Osteocyte (in vitro differentiated cells): Measurements from ENCODE around the gene MSX1. TPM values are rescaled to one million over a fixed set of nuclear protein-coding genes. Genes with fewer than 3 reads are reported as not detected.

ENCODE experiments used
- DNase-seq: peaks from one replicate; pipeline ENCODE4 v3.0.0; 2021; ENCODE audit warnings: mixed read lengths; ENCODE audit not compliant: unreplicated experiment; ENCODE audit errors: extremely low spot score
- H3K27ac Mint-ChIP-seq: one replicate; pipeline ENCODE4 v1.8.0; 2021; ENCODE audit warnings: mild to moderate bottlenecking, mixed read lengths; ENCODE audit not compliant: unreplicated experiment
- H3K27me3 Mint-ChIP-seq: one replicate; pipeline ENCODE4 v1.8.0; 2021; ENCODE audit warnings: mixed read lengths; ENCODE audit not compliant: unreplicated experiment
- H3K36me3 Mint-ChIP-seq: one replicate; pipeline ENCODE4 v1.8.0; 2021; ENCODE audit warnings: mixed read lengths; ENCODE audit not compliant: unreplicated experiment
- H3K4me1 Mint-ChIP-seq: one replicate; pipeline ENCODE4 v1.8.0; 2021; ENCODE audit warnings: mixed read lengths; ENCODE audit not compliant: unreplicated experiment
- H3K4me3 Mint-ChIP-seq: one replicate; pipeline ENCODE4 v1.8.0; 2021; ENCODE audit warnings: mild to moderate bottlenecking, moderate library complexity, mixed read lengths; ENCODE audit not compliant: unreplicated experiment
- H3K9me3 Mint-ChIP-seq: one replicate; pipeline ENCODE4 v1.8.0; 2021; ENCODE audit warnings: mixed read lengths; ENCODE audit not compliant: unreplicated experiment
- total RNA-seq: library from RNA; stranded (reverse); gene quantifications from 2 replicates; pipeline ENCODE4 v1.2.1, GENCODE V29; 2021
- TF ChIP-seq, protein P1 (sequence below): fragments of 200-600 bp; sonication (generic); IDR thresholded peaks from 2 replicates; pipeline ENCODE4 v1.5.0; 2021; ENCODE audit warnings: antibody characterized with exemption, mild to moderate bottlenecking, moderate library complexity

MSX1 gene
- total RNA-seq, 1 donor from 2014 or later, result 3.5 TPM

DNA sequence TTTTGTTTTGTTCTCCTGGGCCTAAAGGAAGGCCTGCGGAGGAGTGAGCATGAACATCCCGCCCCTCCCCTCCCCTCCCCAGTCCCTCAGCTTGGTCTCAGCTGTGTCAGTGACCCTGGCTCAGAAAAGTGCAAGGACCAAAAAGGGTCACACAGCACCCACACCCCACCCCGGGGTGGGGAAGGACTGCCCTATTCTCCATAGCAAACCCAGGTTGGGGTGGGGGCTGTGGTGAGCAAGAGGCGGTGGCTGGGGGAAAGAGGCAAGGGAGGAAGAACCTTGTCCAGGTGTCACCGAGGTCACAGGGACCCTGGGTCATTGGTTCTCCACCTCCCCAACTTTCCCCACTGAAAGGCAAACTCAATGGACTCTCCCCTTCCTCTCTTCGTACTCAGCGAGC is 7.6 kb upstream of the MSX1 start:
- no peaks in the 10 kb centered on the region for H3K9me3 Mint-ChIP-seq
- H3K27ac Mint-ChIP-seq, result no peak overlapping the region
- H3K4me1 Mint-ChIP-seq, result peaks cover 22% of the 10 kb centered on the region
- peaks cover 34% of the 10 kb centered on the region for H3K27me3 Mint-ChIP-seq
- TF ChIP-seq, protein P1, sequence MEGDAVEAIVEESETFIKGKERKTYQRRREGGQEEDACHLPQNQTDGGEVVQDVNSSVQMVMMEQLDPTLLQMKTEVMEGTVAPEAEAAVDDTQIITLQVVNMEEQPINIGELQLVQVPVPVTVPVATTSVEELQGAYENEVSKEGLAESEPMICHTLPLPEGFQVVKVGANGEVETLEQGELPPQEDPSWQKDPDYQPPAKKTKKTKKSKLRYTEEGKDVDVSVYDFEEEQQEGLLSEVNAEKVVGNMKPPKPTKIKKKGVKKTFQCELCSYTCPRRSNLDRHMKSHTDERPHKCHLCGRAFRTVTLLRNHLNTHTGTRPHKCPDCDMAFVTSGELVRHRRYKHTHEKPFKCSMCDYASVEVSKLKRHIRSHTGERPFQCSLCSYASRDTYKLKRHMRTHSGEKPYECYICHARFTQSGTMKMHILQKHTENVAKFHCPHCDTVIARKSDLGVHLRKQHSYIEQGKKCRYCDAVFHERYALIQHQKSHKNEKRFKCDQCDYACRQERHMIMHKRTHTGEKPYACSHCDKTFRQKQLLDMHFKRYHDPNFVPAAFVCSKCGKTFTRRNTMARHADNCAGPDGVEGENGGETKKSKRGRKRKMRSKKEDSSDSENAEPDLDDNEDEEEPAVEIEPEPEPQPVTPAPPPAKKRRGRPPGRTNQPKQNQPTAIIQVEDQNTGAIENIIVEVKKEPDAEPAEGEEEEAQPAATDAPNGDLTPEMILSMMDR, result no peak
- no peaks in the 10 kb centered on the region for H3K36me3 Mint-ChIP-seq
- no peak for DNase-seq
- H3K4me3 Mint-ChIP-seq, result no peak overlapping the region

DNA sequence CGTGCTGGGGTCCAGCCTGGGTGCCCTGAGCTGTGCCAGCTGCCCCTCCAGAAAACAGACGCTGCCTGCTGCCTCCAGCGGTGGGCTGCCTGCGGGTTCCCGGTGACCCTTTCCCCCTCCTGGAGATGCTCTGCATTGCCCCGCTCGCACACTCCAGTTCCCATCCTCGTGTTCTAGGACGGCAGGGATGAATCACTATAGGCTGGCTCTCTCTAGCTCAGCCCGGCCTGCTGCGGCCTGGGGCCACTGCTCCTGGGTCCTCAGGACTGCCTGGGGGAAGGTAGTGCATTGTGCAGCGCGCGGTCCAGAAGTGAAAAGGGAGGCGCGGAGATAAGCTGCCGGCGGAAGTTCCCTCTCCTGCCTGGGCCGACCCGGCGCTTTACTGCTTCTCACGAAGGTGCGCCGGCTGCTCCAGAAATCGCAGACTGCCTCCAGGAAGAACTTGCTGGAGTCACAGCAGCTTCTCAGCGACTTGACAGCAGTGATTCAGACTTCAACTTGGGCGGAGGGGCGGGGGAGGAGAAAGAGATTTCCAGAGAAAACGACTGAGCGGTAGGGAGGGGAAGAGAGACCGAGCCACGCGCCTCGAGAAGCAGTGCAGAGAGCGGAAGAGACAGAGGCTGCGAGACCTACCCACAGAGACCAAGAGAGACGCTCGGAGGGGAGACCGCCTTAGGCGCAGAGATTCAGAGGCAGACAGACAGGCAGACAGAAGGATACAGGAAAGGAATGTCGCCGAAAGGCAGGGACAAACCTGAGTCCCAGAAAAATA is 6.7 kb upstream of the MSX1 start:
- H3K27me3 Mint-ChIP-seq, result peaks cover 41% of the 10 kb centered on the region
- H3K36me3 Mint-ChIP-seq, result no peaks in the 10 kb centered on the region
- H3K4me3 Mint-ChIP-seq, result peak overlapping the region; percentile 74
- H3K9me3 Mint-ChIP-seq, result no peaks in the 10 kb centered on the region
- peaks cover 27% of the 10 kb centered on the region for H3K4me1 Mint-ChIP-seq
- H3K27ac Mint-ChIP-seq, result peak overlapping the region; percentile 57
- TF ChIP-seq, protein P1, result peak; percentile 33
- no peak for DNase-seq

DNA sequence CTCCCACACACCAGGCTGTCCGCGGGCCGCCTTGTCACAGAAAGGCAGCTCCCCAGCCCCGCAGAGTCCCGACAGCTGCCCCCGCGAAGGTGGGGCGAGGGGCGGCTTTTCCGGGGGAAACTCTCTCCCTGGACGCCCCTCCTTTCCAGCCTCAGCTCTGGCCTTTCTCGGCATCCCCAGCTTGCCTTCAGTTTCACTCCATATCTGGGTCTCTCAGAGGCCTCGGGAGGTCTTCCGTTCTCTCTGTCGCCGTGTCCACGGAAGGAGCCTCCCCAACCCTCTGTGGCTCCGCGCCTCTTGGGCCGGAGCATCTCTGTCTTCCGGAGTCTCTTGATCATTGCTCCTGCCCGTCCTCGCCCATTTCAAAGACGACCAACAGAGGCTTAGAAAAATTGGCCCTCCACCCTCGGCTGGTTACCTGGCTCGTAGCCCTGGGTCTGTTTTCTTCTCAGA is 6.1 kb upstream of the MSX1 start:
- no peak for DNase-seq
- TF ChIP-seq, protein P1, result no peak
- H3K9me3 Mint-ChIP-seq, result no peaks in the 10 kb centered on the region
- no peaks in the 10 kb centered on the region for H3K36me3 Mint-ChIP-seq
- H3K27me3 Mint-ChIP-seq, result peaks cover 46% of the 10 kb centered on the region
- H3K4me3 Mint-ChIP-seq, result peak overlapping the region; percentile 74
- H3K4me1 Mint-ChIP-seq, result peaks cover 27% of the 10 kb centered on the region
- no peak overlapping the region for H3K27ac Mint-ChIP-seq

DNA sequence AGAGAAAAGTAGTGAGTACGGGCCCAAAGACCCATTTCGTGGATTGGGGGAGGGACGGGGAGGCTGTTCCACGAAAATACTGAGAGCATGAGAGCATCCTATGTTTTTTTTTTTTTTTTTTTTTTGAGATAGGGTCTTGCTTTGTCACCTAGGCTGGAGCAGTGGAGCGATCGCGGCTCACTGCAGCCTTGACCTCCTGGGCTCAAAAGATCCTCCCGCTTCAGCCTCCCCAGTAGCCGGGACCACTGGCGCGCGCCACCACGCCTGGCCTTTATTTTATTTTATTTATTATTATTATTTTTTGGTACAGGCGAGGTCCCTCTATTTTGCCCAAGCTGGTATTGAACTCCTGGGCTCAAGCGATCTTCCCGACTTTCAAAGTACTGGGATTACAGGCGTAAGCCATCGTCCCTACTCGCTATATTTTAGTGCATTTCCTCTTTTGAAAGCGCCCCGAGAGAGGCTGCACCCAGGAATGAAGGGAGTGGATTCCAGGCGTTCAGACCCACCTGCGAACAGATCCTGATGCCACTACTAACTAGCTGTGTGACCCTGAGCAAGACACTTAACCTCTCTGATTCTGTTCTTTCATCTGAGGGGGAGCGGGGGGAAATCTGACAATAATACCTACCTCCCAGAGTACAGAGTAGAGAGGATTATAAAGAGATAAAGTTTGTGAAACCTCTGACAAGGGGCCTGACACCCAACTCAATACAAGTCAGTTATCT is 5.4 kb upstream of the MSX1 start:
- H3K27ac Mint-ChIP-seq, result no peak overlapping the region
- DNase-seq, result no peak
- peaks cover 30% of the 10 kb centered on the region for H3K4me1 Mint-ChIP-seq
- no peaks in the 10 kb centered on the region for H3K36me3 Mint-ChIP-seq
- H3K9me3 Mint-ChIP-seq, result no peaks in the 10 kb centered on the region
- H3K27me3 Mint-ChIP-seq, result peaks cover 46% of the 10 kb centered on the region
- TF ChIP-seq, protein P1, result no peak
- no peak overlapping the region for H3K4me3 Mint-ChIP-seq

DNA sequence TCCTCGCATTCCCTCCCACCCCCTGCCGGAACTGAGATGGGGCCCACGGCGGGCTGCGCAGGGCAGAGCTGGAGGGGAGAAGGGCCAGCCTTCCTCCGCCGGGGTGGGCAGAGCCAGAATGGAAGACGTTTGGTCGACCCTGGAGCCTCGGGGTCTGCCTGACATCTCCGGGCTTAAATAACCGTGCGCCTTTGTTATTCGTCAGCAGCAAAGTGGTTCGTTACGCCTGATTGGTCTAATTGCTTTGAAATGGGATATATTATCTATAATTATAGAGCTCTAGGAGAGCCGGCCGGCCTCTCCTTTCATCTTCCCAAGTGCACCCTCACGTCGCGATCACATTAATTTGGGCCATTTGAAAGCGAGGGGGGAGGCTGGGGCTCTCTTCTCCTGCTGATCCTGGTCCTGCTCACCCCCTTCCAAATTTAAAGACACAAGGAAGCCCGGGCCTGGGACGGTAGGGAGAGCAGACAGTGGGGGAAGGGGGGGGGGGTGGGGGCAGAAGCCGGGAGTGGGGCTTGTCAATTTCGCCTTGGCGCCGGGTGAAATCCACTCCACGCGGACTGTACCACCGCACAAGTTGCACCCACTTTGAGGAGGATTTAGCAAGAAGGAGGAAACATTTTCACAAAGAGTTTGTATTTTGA is 4.7 kb upstream of the MSX1 start:
- Mint-ChIP-seq H3K9me3 (no peaks in the 10 kb centered on the region), H3K36me3 (no peaks in the 10 kb centered on the region), H3K4me1 (peaks cover 31% of the 10 kb centered on the region), H3K27me3 (peaks cover 46% of the 10 kb centered on the region), H3K4me3 (no peak overlapping the region), H3K27ac (no peak overlapping the region)
- DNase-seq, result no peak
- TF ChIP-seq, protein P1, result no peak
